Left forelimb (tissue), 1 donor: ENCODE data around the gene SCAMP5.

Source experiments
- DNase-seq: peaks from one replicate; pipeline ENCODE4 v3.0.0-alpha.2; 2018; ENCODE audit warnings: low spot score

Gene SCAMP5

GRCh38 chr15:75023181-75023871, 28.0 kb downstream of the SCAMP5 start, which contains the start of gene PPCDC:
PPCDC (plus strand) TSS chr15:75023590; CDS start chr15:75028319, 4,729 bp downstream.
- DNase-seq: peak; percentile 98

- DNase-seq: no peak
Observed at GRCh38 chr15:75023872-75024636, 28.7 kb downstream of the SCAMP5 start.

GRCh38 chr15:75025107-75025506, 29.7 kb downstream of the SCAMP5 start:
- no peak for DNase-seq

GRCh38 chr15:75025548-75026260, 30.3 kb downstream of the SCAMP5 start:
- no peak for DNase-seq

GRCh38 chr15:75027551-75027950, 32.2 kb downstream of the SCAMP5 start:
- no peak for DNase-seq

- DNase-seq: no peak
Observed at GRCh38 chr15:75028991-75029377, 33.6 kb downstream of the SCAMP5 start.

GRCh38 chr15:75029378-75030022, 34.1 kb downstream of the SCAMP5 start:
- DNase-seq: peak; percentile 94

- no peak for DNase-seq
Observed at GRCh38 chr15:75030023-75030413, 34.7 kb downstream of the SCAMP5 start.

GRCh38 chr15:75030424-75030823, 35.1 kb downstream of the SCAMP5 start:
- DNase-seq: no peak

- DNase-seq: no peak
Observed at GRCh38 chr15:75031848-75032247, 36.5 kb downstream of the SCAMP5 start.

- no peak for DNase-seq
Observed at GRCh38 chr15:75032395-75032794, 37.0 kb downstream of the SCAMP5 start.

GRCh38 chr15:75033809-75034208, 38.4 kb downstream of the SCAMP5 start:
- DNase-seq: no peak

GRCh38 chr15:75034615-75035014, 39.3 kb downstream of the SCAMP5 start:
- no peak for DNase-seq

GRCh38 chr15:75036212-75036616, 40.9 kb downstream of the SCAMP5 start:
- DNase-seq: no peak

GRCh38 chr15:75037685-75038084, 42.3 kb downstream of the SCAMP5 start:
- no peak for DNase-seq

GRCh38 chr15:75038231-75038630, 42.9 kb downstream of the SCAMP5 start:
- no peak for DNase-seq

GRCh38 chr15:75042730-75043508, 47.6 kb downstream of the SCAMP5 start:
- DNase-seq: no peak

GRCh38 chr15:75043509-75044257, 48.3 kb downstream of the SCAMP5 start:
- peak; percentile 90 for DNase-seq

GRCh38 chr15:75044258-75044878, 49.0 kb downstream of the SCAMP5 start:
- DNase-seq: no peak

- DNase-seq: no peak
Observed at GRCh38 chr15:75045332-75046015, 50.1 kb downstream of the SCAMP5 start.
